GM18909 (cell line): ENCODE results near the gene ATP5PD.

Experiments
- ATAC-seq: cut with Tn5 transposase; IDR thresholded peaks from one replicate; pipeline ENCODE4 v1.9.1; 2021; ENCODE audit warnings: mild to moderate bottlenecking; ENCODE audit not compliant: unreplicated experiment, poor library complexity

ATP5PD gene

GRCh38 chr17:75046407-75047289, at the start of gene ATP5PD, which contains the start of gene KCTD2:
TSS of gene ATP5PD (minus strand) at chr17:75046969. CDS start at chr17:75042650, 4,319 bp downstream.
TSS of gene KCTD2 (plus strand) at chr17:75047225. CDS start at chr17:75047251, 26 bp downstream.
- peak; percentile 93 for ATAC-seq

- ATAC-seq, result no peak
Measured at GRCh38 chr17:75096082-75096625, 49.4 kb upstream of the ATP5PD start.

GRCh38 chr17:75094871-75095399, 48.2 kb upstream of the ATP5PD start:
- no peak for ATAC-seq

- no peak for ATAC-seq
Measured at GRCh38 chr17:75093548-75094158, 46.9 kb upstream of the ATP5PD start.

- ATAC-seq, result no peak
Measured at GRCh38 chr17:75091855-75092327, 45.1 kb upstream of the ATP5PD start.

- ATAC-seq, result no peak
Measured at GRCh38 chr17:75090871-75091854, 44.4 kb upstream of the ATP5PD start.

- peak; percentile 11 for ATAC-seq
Measured at GRCh38 chr17:75088465-75089417, 42.0 kb upstream of the ATP5PD start.

- ATAC-seq, result peak; percentile 58
Measured at GRCh38 chr17:75087558-75088453, 41.0 kb upstream of the ATP5PD start, which contains the start of gene SLC16A5. TSS of gene SLC16A5 (plus strand) at chr17:75087954. CDS start at chr17:75093637, 5,683 bp downstream.

GRCh38 chr17:75087182-75087557, 40.4 kb upstream of the ATP5PD start:
- no peak for ATAC-seq

- no peak for ATAC-seq
Measured at GRCh38 chr17:75086496-75087181, 39.9 kb upstream of the ATP5PD start.

GRCh38 chr17:75084039-75084660, 37.4 kb upstream of the ATP5PD start:
- ATAC-seq, result no peak

- no peak for ATAC-seq
Measured at GRCh38 chr17:75082683-75083082, 35.9 kb upstream of the ATP5PD start.

GRCh38 chr17:75081611-75082540, 35.1 kb upstream of the ATP5PD start:
- ATAC-seq, result no peak

- no peak for ATAC-seq
Measured at GRCh38 chr17:75079023-75079373, 32.2 kb upstream of the ATP5PD start.

- peak; percentile 53 for ATAC-seq
Measured at GRCh38 chr17:75078284-75079022, 31.7 kb upstream of the ATP5PD start.
